ENCODE measurements around the gene PLCG2. TPM values are rescaled to one million over a fixed set of nuclear protein-coding genes. Genes with fewer than 3 reads are reported as not detected.

The PLCG2 gene
- polyA plus RNA-seq, 1 experiment: 0.22 TPM

- CTCF ChIA-PET: no interaction called here
- no peak overlapping the region for H3K4me3 ChIP-seq (ENCODE audit: low read depth, low read length)
- POLR2A ChIA-PET: no interaction called here
- peaks cover 1% of the 10 kb centered on the region for H3K27me3 ChIP-seq (ENCODE audit: control insufficient read depth, insufficient read depth, low read length)
- DNase-seq (ENCODE audit: low read depth): no peak
- TF ChIP-seq, protein P1, sequence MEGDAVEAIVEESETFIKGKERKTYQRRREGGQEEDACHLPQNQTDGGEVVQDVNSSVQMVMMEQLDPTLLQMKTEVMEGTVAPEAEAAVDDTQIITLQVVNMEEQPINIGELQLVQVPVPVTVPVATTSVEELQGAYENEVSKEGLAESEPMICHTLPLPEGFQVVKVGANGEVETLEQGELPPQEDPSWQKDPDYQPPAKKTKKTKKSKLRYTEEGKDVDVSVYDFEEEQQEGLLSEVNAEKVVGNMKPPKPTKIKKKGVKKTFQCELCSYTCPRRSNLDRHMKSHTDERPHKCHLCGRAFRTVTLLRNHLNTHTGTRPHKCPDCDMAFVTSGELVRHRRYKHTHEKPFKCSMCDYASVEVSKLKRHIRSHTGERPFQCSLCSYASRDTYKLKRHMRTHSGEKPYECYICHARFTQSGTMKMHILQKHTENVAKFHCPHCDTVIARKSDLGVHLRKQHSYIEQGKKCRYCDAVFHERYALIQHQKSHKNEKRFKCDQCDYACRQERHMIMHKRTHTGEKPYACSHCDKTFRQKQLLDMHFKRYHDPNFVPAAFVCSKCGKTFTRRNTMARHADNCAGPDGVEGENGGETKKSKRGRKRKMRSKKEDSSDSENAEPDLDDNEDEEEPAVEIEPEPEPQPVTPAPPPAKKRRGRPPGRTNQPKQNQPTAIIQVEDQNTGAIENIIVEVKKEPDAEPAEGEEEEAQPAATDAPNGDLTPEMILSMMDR (IDR thresholded peaks at IDR 0.05; ENCODE audit: insufficient read depth, low read depth, low read length): no peak
- H3K36me3 ChIP-seq (ENCODE audit: control insufficient read depth, insufficient read depth, low read length): no peaks in the 10 kb centered on the region
These were observed 158.4 kb downstream of the PLCG2 start for GRCh38 chr16:81937305-81938038.

DNA sequence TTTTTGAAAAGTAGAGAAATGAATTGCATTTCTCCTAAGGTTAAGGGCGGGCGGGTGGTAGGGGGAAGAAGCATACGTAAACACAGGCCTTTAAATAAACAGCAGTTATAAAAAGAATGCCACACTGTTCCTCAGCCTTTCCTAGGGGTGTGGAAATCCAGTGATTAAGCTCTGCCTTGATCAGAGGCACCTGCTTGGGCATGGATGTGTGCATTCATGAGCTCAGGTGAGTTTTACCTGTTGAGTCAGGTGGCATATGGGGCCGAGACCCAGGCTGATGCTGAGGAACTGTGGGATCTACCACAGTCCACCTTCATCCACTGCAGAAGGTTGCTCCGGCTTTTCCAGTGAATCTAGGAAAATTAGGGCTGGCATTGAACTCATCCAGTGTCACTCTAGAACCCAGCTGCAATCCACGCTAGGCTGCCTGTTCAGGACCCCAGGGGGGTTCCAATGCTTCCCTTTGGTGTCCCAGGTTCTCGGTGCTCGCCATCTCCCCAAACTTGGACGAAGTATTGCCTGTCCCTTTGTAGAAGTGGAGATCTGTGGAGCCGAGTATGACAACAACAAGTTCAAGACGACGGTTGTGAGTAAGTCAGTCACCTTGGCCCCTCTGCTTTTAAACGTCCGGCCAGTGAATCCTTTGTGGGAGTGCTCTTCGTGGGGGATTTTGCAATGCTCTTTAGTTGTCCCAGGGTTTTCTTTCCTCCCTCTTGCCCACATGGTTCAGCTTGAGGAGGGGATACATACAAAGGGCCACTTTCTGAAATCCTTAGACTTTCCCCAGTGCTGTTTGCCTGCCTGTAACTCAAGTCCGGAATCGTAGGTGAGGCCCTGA lies 159.5 kb downstream of the PLCG2 start:
- ChIA-PET CTCF (interaction anchor here (1.0 kb wide), 1 partner anchor 92 kb away, joined by 3 read pairs; no protein-coding TSS in a partner anchor), POLR2A (no interaction called here)
- TF ChIP-seq, protein P1 (IDR thresholded peaks at IDR 0.05; ENCODE audit: insufficient read depth, low read depth, low read length): no peak
- Histone ChIP-seq H3K4me3 (ENCODE audit: low read depth, low read length) (no peak overlapping the region), H3K27me3 (ENCODE audit: control insufficient read depth, insufficient read depth, low read length) (peaks cover 1% of the 10 kb centered on the region), H3K36me3 (ENCODE audit: control insufficient read depth, insufficient read depth, low read length) (no peaks in the 10 kb centered on the region)
- DNase-seq (ENCODE audit: low read depth): no peak

DNA sequence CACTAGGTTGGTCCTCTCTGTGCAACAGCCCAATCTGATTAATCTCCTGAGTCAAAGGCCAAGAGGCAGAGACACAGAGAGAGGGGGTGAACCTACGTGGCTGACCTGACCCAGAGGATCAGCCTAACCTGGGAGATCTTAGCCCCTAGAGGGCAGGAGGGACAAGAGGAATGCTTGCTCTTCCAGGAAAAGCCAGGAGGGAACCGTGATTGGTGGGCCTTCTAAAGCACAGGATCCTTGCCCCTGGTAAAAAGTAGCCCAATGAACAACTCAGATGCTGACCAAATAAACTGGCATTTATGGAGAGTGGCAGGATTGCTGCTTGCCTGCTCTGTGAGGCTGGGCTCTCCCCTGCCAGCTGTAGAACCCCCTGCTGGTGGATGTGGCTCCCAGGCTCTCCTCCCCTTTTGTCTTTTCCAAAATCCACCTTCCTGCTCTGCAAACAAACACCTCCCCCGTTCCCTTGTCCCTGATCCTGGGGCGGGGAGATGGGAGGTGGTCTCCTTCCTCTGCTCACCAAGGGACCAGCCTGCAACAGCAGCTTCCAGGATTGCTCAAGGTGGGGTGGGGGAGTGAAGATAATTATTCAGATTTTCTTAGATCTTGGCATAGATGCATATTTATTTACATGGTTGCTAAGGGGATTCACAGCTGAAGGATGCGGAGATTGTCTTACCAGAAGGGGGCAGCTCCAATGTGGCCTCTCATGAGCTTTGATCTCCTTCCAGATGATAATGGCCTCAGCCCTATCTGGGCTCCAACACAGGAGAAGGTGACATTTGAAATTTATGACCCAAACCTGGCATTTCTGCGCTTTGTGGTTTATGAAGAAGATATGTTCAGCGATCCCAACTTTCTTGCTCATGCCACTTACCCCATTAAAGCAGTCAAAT lies 160.3 kb downstream of the PLCG2 start:
- TF ChIP-seq, protein P1 (IDR thresholded peaks at IDR 0.05; ENCODE audit: insufficient read depth, low read depth, low read length): no peak
- Histone ChIP-seq H3K4me3 (ENCODE audit: low read depth, low read length) (no peak overlapping the region), H3K27me3 (ENCODE audit: control insufficient read depth, insufficient read depth, low read length) (peaks cover 1% of the 10 kb centered on the region), H3K36me3 (ENCODE audit: control insufficient read depth, insufficient read depth, low read length) (no peaks in the 10 kb centered on the region)
- ChIA-PET POLR2A (no interaction called here), CTCF (interaction anchor here (1.0 to 5.8 kb wide), 5 partner anchors 52 to 290 kb away, joined by 3 to 62 read pairs (median 3); no protein-coding TSS in a partner anchor)
- no peak for DNase-seq (ENCODE audit: low read depth)

DNA sequence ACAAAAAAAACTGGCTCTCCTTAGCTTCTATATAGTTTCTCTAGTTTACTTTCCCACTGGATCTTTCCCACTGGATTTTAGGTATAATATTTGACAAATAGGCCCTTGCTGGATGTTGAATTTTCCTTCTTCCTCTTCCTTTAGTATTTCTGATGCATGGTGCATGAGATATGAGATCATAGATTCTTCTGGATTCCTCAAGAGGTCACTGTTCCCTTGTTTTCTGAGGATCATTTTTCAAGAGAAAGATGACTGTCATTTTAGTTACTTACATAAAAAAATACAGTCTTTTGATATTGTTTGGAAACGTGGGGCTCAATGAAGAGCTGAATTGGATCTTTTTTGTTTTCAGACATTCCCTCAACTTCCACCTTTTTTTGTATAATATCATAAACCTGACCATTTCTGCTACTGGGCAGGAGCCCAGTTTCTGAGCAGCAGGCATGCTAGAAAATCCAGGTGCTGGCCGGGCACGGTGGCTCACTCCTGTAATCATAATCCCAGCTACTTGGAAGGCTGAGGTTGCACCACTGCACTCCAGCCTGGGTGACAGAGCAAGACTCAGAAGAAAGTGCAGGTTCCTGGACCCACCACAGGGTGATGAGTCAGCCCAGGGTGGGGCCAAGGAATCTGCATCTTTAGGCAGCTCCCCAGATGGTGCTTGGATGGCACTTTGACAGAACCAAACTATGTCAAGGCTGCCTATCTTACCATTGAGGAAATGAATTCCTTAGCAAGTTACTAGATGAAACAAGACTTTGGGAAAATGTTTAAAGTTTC lies 161.9 kb downstream of the PLCG2 start:
- Histone ChIP-seq H3K4me3 (ENCODE audit: low read depth, low read length) (no peak overlapping the region), H3K36me3 (ENCODE audit: control insufficient read depth, insufficient read depth, low read length) (no peaks in the 10 kb centered on the region), H3K27me3 (ENCODE audit: control insufficient read depth, insufficient read depth, low read length) (peaks cover 1% of the 10 kb centered on the region)
- TF ChIP-seq, protein P1 (IDR thresholded peaks at IDR 0.05; ENCODE audit: insufficient read depth, low read depth, low read length): peak; percentile 52
- ChIA-PET CTCF (interaction anchor here (0.7 to 5.8 kb wide), 14 partner anchors 11 to 515 kb away, joined by 3 to 62 read pairs (median 4); no protein-coding TSS in a partner anchor), POLR2A (no interaction called here)
- peak; percentile 24 for DNase-seq (ENCODE audit: low read depth)
